ENCODE measurements around the gene LUM.

DNA sequence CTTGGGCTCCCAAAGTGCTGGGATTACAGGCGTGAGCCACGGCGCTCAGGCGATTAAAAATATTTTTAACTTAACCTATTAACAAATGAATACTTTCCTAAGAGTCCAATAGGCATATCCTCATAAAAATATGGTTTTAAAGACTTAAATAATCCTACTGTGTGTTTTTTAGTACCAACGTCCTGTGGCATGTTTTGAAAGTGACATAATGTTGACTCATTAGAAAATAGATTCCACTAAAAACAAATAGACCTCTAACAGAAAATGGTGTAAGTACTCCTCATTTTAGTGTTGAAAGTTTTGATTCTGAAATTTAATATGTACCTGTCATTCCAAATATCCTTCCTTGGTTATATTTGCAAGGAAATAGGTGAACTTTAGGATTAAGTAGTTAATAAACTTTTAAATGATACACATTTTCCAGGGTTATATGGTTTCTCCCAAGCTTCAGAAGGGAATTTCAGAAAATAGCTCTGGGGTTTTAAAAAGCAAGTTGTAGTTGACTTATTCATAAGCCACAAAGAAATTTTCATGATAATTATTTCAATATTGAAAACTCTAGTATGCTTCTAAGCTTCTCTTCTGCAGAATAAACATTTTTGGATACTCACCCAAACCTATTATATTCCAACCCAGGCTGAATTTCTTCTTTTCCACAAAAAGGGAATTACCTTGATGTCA is 12.1 kb upstream of the LUM start:
- TF ChIP-seq CTCF (IDR thresholded peaks at IDR 0.05) (no peak), EZH2 (IDR thresholded peaks at IDR 0.05) (no peak), EZH2phosphoT487 (IDR thresholded peaks at IDR 0.05) (no peak)

All from neural progenitor cell (in vitro differentiated cells).